CD4-positive, alpha-beta memory T cell (primary cell): Measurements from ENCODE around the gene VPS16. TPM values are rescaled to one million over a fixed set of nuclear protein-coding genes. Genes with fewer than 3 reads are reported as not detected.
"Not testable (repeated sequence)": the region's sequence is repeated elsewhere in the genome, so short reads cannot be mapped to it uniquely, and the experiment has no call there.

Experiments
- CTCF ChIA-PET: fragments of 350-600 bp; sonication (Branson Sonifier 250); formaldehyde crosslinking; loops from one replicate; lab custom pipeline; 2021; ENCODE audit warnings: inconsistent platforms; ENCODE audit not compliant: partially characterized antibody; lab: Charles Lee
- POLR2A ChIA-PET: fragments of 350-600 bp; sonication (Branson Sonifier 250); formaldehyde crosslinking; loops from one replicate; lab custom pipeline; 2021; ENCODE audit not compliant: partially characterized antibody; lab: Charles Lee
- DNase-seq, 5 donors: peaks; one replicate each; pipeline versions ENCODE4 v3.0.0 to v3.0.0-alpha.2; 2020 to 2022; ENCODE audit warnings: mixed read lengths in 1 of 5
- H3K27ac ChIP-seq: one replicate; pipeline ENCODE4 v1.7.0; 2013; ENCODE audit warnings: low read depth, low read length
- H3K27me3 ChIP-seq: 2 replicates; pipeline ENCODE4 v1.7.0; 2013; ENCODE audit warnings: mild to moderate bottlenecking, low read length, moderate library complexity; ENCODE audit not compliant: insufficient read depth
- H3K36me3 ChIP-seq: 2 replicates; pipeline ENCODE4 v1.7.0; 2013; ENCODE audit warnings: mild to moderate bottlenecking, low read length, moderate library complexity; ENCODE audit not compliant: insufficient read depth
- H3K4me1 ChIP-seq: 2 replicates; pipeline ENCODE4 v1.7.0; 2013; ENCODE audit warnings: mild to moderate bottlenecking, low read length, moderate library complexity; ENCODE audit not compliant: insufficient read depth
- H3K4me3 ChIP-seq, 2 donors: one replicate each; pipeline ENCODE4 v1.7.0; 2013; ENCODE audit warnings: low read length in 2 of 2, mild to moderate bottlenecking in 1 of 2
- H3K9me3 ChIP-seq, 2 donors: one replicate each; pipeline ENCODE4 v1.7.0; 2013; ENCODE audit warnings: low read length in 2 of 2, control low read depth in 1 of 2; ENCODE audit not compliant: control insufficient read depth in 1 of 2
- H3K27ac Mint-ChIP-seq, 7 donors: one replicate each; pipeline ENCODE4 v1.8.0; 2020 to 2021; ENCODE audit warnings: mixed read lengths in 7 of 7, mild to moderate bottlenecking in 6 of 7, inconsistent platforms in 3 of 7, moderate library complexity in 3 of 7
- H3K27me3 Mint-ChIP-seq, 2 donors: one replicate each; pipeline ENCODE4 v1.8.0; 2020 to 2021; ENCODE audit warnings: mixed read lengths in 2 of 2
- H3K36me3 Mint-ChIP-seq, 2 donors: one replicate each; pipeline ENCODE4 v1.8.0; 2020 to 2021; ENCODE audit warnings: mixed read lengths in 2 of 2, inconsistent platforms in 1 of 2, mild to moderate bottlenecking in 1 of 2
- H3K4me1 Mint-ChIP-seq, 4 donors: one replicate each; pipeline ENCODE4 v1.8.0; 2020 to 2021; ENCODE audit warnings: mixed read lengths in 4 of 4, mild to moderate bottlenecking in 1 of 4
- H3K4me3 Mint-ChIP-seq, 8 donors: one replicate each; pipeline ENCODE4 v1.8.0; 2020 to 2021; ENCODE audit warnings: mixed read lengths in 8 of 8, mild to moderate bottlenecking in 7 of 8, moderate library complexity in 6 of 8, inconsistent platforms in 3 of 8
- H3K9me3 Mint-ChIP-seq, 8 donors: one replicate each; pipeline ENCODE4 v1.8.0; 2020 to 2021; ENCODE audit warnings: mixed read lengths in 8 of 8, mild to moderate bottlenecking in 5 of 8, inconsistent platforms in 3 of 8, moderate library complexity in 1 of 8
- intact Hi-C: fragments of 100-400 bp; cut with micrococcal nuclease; formaldehyde crosslinking; loops from one replicate; pipeline ENCODE4 v1.15.1; 2023
- polyA plus RNA-seq, 2 donors: library from polyadenylated mRNA; unstranded; fragments of 300-500 nt; fragmentation: Illumina TruSeq; gene quantifications; one replicate each; pipeline ENCODE4 v1.2.3, GENCODE V29; 2021
- total RNA-seq, 2 experiments: library from RNA; stranded (reverse); gene quantifications; one replicate each; pipeline ENCODE4 v1.2.3, GENCODE V29; 2021

Gene VPS16
- total and polyA plus RNA-seq, 4 experiments from 2014 or later: 38.3 to 61.1 (median 50.9) TPM

GRCh38 chr20:2807929-2808328 lies 32.6 kb upstream of the VPS16 start:
- H3K27ac Mint-ChIP-seq, CTCF ChIA-PET, intact Hi-C loops, DNase-seq, H3K4me3 ChIP-seq, H3K4me1 ChIP-seq, H3K9me3 ChIP-seq, H3K4me3 Mint-ChIP-seq, H3K27ac ChIP-seq, H3K27me3 ChIP-seq, H3K36me3 Mint-ChIP-seq, H3K36me3 ChIP-seq, H3K4me1 Mint-ChIP-seq: not testable (repeated sequence)
- peaks cover 0 to 17% (median 8%) of the 10 kb centered on the region in 8 donors for H3K9me3 Mint-ChIP-seq
- POLR2A ChIA-PET: interaction anchor here (0.6 kb wide), 1 partner anchor 14 kb away, joined by 3 read pairs; no protein-coding TSS in a partner anchor
- peaks cover 35 to 48% of the 10 kb centered on the region in 2 donors for H3K27me3 Mint-ChIP-seq

- Mint-ChIP-seq H3K27me3 (peaks cover 26 to 44% of the 10 kb centered on the region in 2 donors), H3K36me3 (peaks cover 0 to 3% of the 10 kb centered on the region in 2 donors), H3K4me3 (no peak overlapping the region), H3K9me3 (peaks cover 0 to 17% (median 9%) of the 10 kb centered on the region in 8 donors), H3K4me1 (peaks cover 0 to 4% (median under 1%) of the 10 kb centered on the region in 4 donors), H3K27ac (no peak overlapping the region)
- Histone ChIP-seq H3K4me3 (no peak overlapping the region), H3K27me3 (no peaks in the 10 kb centered on the region), H3K36me3 (no peaks in the 10 kb centered on the region), H3K9me3 (peaks cover 0 to 4% of the 10 kb centered on the region in 2 donors), H3K27ac (no peak overlapping the region), H3K4me1 (no peaks in the 10 kb centered on the region)
- no peak for DNase-seq
- intact Hi-C loops: no loop called here
- POLR2A ChIA-PET: no interaction called here
- CTCF ChIA-PET: no interaction called here
These were observed 30.9 kb upstream of the VPS16 start for GRCh38 chr20:2809690-2810089.

- POLR2A ChIA-PET: no interaction called here
- DNase-seq: no peak
These were observed 28.4 kb upstream of the VPS16 start for GRCh38 chr20:2812189-2812588.

GRCh38 chr20:2814076-2814475 lies 26.5 kb upstream of the VPS16 start:
- Histone ChIP-seq H3K4me1 (no peaks in the 10 kb centered on the region), H3K9me3 (peaks cover 0 to 4% of the 10 kb centered on the region in 2 donors), H3K4me3 (no peak overlapping the region), H3K36me3 (no peaks in the 10 kb centered on the region), H3K27ac (no peak overlapping the region), H3K27me3 (no peaks in the 10 kb centered on the region)
- peaks cover 0 to under 1% (median under 1%) of the 10 kb centered on the region in 4 donors for H3K4me1 Mint-ChIP-seq
- intact Hi-C loops: no loop called here
- peaks cover 0 to 17% (median 9%) of the 10 kb centered on the region in 8 donors for H3K9me3 Mint-ChIP-seq
- H3K36me3 Mint-ChIP-seq: peaks cover 0 to 3% of the 10 kb centered on the region in 2 donors
- no peak overlapping the region for H3K27ac Mint-ChIP-seq
- ChIA-PET POLR2A (no interaction called here), CTCF (no interaction called here)
- H3K27me3 Mint-ChIP-seq: peaks cover 13 to 26% of the 10 kb centered on the region in 2 donors
- DNase-seq: no peak
- no peak overlapping the region for H3K4me3 Mint-ChIP-seq

More at GRCh38 chr20:2812189-2812588, 28.4 kb upstream of the VPS16 start:
- Mint-ChIP-seq H3K9me3 (peaks cover 0 to 17% (median 9%) of the 10 kb centered on the region in 8 donors), H3K27ac (no peak overlapping the region), H3K4me3 (no peak overlapping the region), H3K4me1 (peaks cover 0 to 4% (median under 1%) of the 10 kb centered on the region in 4 donors), H3K27me3 (peaks cover 19 to 31% of the 10 kb centered on the region in 2 donors), H3K36me3 (peaks cover 0 to 3% of the 10 kb centered on the region in 2 donors)
- intact Hi-C loops: no loop called here
- Histone ChIP-seq H3K36me3 (no peaks in the 10 kb centered on the region), H3K27ac (no peak overlapping the region), H3K27me3 (no peaks in the 10 kb centered on the region), H3K4me3 (no peak overlapping the region), H3K9me3 (peaks cover 0 to 4% of the 10 kb centered on the region in 2 donors), H3K4me1 (no peaks in the 10 kb centered on the region)
- CTCF ChIA-PET: no interaction called here

- intact Hi-C loops: no loop called here
- Mint-ChIP-seq H3K9me3 (peaks cover 0 to 17% (median 9%) of the 10 kb centered on the region in 8 donors), H3K27ac (peak within 1 kb of the TSS in 1 of 7 donors; percentile 70)
These were observed 25.9 kb upstream of the VPS16 start, which contains the start of gene C20orf141 for GRCh38 chr20:2814587-2815051. Gene C20orf141 (plus strand): TSS chr20:2814987. CDS start chr20:2815185, 198 bp downstream.

GRCh38 chr20:2815242-2815900 lies 25.2 kb upstream of the VPS16 start:
- Mint-ChIP-seq H3K27me3 (peaks cover 15 to 30% of the 10 kb centered on the region in 2 donors), H3K36me3 (peaks cover 0 to 3% of the 10 kb centered on the region in 2 donors), H3K27ac (no peak overlapping the region), H3K9me3 (peaks cover 0 to 17% (median 9%) of the 10 kb centered on the region in 8 donors), H3K4me1 (peaks cover 0 to 8% (median 5%) of the 10 kb centered on the region in 4 donors), H3K4me3 (no peak overlapping the region)
- no peak for DNase-seq
- no peak overlapping the region for H3K4me3 ChIP-seq
- H3K27me3 ChIP-seq: peaks cover 2% of the 10 kb centered on the region
- intact Hi-C loops: no loop called here
- H3K9me3 ChIP-seq: peaks cover 0 to 4% of the 10 kb centered on the region in 2 donors
- CTCF ChIA-PET: no interaction called here
- H3K4me1 ChIP-seq: no peaks in the 10 kb centered on the region
- POLR2A ChIA-PET: no interaction called here
- no peak overlapping the region for H3K27ac ChIP-seq
- no peaks in the 10 kb centered on the region for H3K36me3 ChIP-seq

More at GRCh38 chr20:2814587-2815051, 25.9 kb upstream of the VPS16 start, which contains the start of gene C20orf141:
- H3K27ac ChIP-seq: no peak within 1 kb of the TSS
- no peak for DNase-seq
- POLR2A ChIA-PET: no interaction called here
- CTCF ChIA-PET: no interaction called here
- H3K36me3 ChIP-seq: no peaks in the 10 kb centered on the region
- peaks cover 12 to 26% of the 10 kb centered on the region in 2 donors for H3K27me3 Mint-ChIP-seq
- peaks cover 0 to 3% of the 10 kb centered on the region in 2 donors for H3K36me3 Mint-ChIP-seq
- H3K27me3 ChIP-seq: no peaks in the 10 kb centered on the region
- H3K9me3 ChIP-seq: peaks cover 0 to 4% of the 10 kb centered on the region in 2 donors
- no peaks in the 10 kb centered on the region for H3K4me1 ChIP-seq
- H3K4me3 Mint-ChIP-seq: no peak within 1 kb of the TSS
- H3K4me3 ChIP-seq: no peak within 1 kb of the TSS
- H3K4me1 Mint-ChIP-seq: peaks cover 0 to under 1% (median under 1%) of the 10 kb centered on the region in 4 donors

GRCh38 chr20:2816030-2816582 lies 24.4 kb upstream of the VPS16 start, which contains the start of gene TMEM239:
Gene TMEM239 (plus strand): TSS chr20:2816364. CDS start chr20:2816555, 191 bp downstream.
- H3K9me3 ChIP-seq: peaks cover 0 to 4% of the 10 kb centered on the region in 2 donors
- H3K27me3 ChIP-seq: peaks cover 5% of the 10 kb centered on the region
- H3K27ac Mint-ChIP-seq: peak within 1 kb of the TSS in 1 of 7 donors; percentile 70
- no peaks in the 10 kb centered on the region for H3K36me3 ChIP-seq
- DNase-seq: no peak
- ChIA-PET CTCF (no interaction called here), POLR2A (no interaction called here)
- intact Hi-C loops: no loop called here
- H3K9me3 Mint-ChIP-seq: peaks cover 0 to 16% (median 9%) of the 10 kb centered on the region in 8 donors
- H3K4me1 Mint-ChIP-seq: peaks cover 0 to 12% (median 5%) of the 10 kb centered on the region in 4 donors
- no peak within 1 kb of the TSS for H3K4me3 ChIP-seq
- H3K4me3 Mint-ChIP-seq: no peak within 1 kb of the TSS
- peaks cover 0 to 3% of the 10 kb centered on the region in 2 donors for H3K36me3 Mint-ChIP-seq
- H3K27ac ChIP-seq: no peak within 1 kb of the TSS
- peaks cover 15 to 27% of the 10 kb centered on the region in 2 donors for H3K27me3 Mint-ChIP-seq
- no peaks in the 10 kb centered on the region for H3K4me1 ChIP-seq
